A549 (cell line): ENCODE measurements around the gene GTF2H1. TPM values are rescaled to one million over a fixed set of nuclear protein-coding genes. Genes with fewer than 3 reads are reported as not detected.

Experiments
- ATAC-seq, 2 experiments: fragments of 200-7000 bp in 1 of 2; fragments of >200 bp in 1 of 2; cut with Nextera tagmentation in 1 of 2; cut with Tn5 transposase in 1 of 2; 3 replicates each; pipeline versions ENCODE4 v1.8.0 to v1.9.1; 2018 to 2020; ENCODE audit warnings: mild to moderate bottlenecking in 1 of 2, moderate library complexity in 1 of 2
- CTCF ChIA-PET: fragments of 300-600 bp; sonication (Branson Sonifier 250); formaldehyde crosslinking; extraction: SDS; loops from one replicate; lab custom pipeline; 2021; ENCODE audit warnings: antibody characterized with exemption, inconsistent platforms; lab: Yijun Ruan, JAX
- POLR2A ChIA-PET: fragments of 350-600 bp; formaldehyde crosslinking; extraction: SDS; loops from one replicate; lab custom pipeline; 2021; ENCODE audit warnings: antibody characterized with exemption, inconsistent platforms; lab: Yijun Ruan, JAX
- DNase-seq, 2 experiments: peaks; one replicate each; pipeline versions ENCODE4 v3.0.0 to v3.0.0-alpha.2; 2011 to 2016; ENCODE audit warnings: low read depth in 1 of 2, low spot score in 1 of 2
- FAIRE-seq: peaks from 2 replicates; lab custom pipeline; 2011; peaks lifted over from hg19 to GRCh38; lab: Jason Lieb, UNC
- H3K27ac ChIP-seq, 2 experiments: fragments of >200 bp; sonication (Bioruptor Twin); formaldehyde crosslinking; 3 replicates each; pipeline ENCODE4 v1.5.1; 2016 to 2017
- H3K4me1 ChIP-seq: fragments of >200 bp; sonication (Bioruptor Twin); formaldehyde crosslinking; 3 replicates; pipeline ENCODE4 v1.6.1; 2016
- H3K4me2 ChIP-seq: fragments of >200 bp; sonication (Bioruptor Twin); formaldehyde crosslinking; 3 replicates; pipeline ENCODE4 v1.6.1; 2016
- H3K4me3 ChIP-seq: fragments of >200 bp; sonication (Bioruptor Twin); formaldehyde crosslinking; 3 replicates; pipeline ENCODE4 v1.5.1; 2016
- H3K9me3 ChIP-seq: fragments of >200 bp; sonication (Bioruptor Twin); formaldehyde crosslinking; 3 replicates; pipeline ENCODE4 v1.6.1; 2016
- CHD2 ChIP-seq: fragments of 150-350 bp; IDR thresholded peaks from 2 replicates; pipeline ENCODE4 v1.6.1; 2014; ENCODE audit warnings: low read length; ENCODE audit not compliant: partially characterized antibody
- FOXS1 ChIP-seq: fragments of 250-450 bp; sonication (Bioruptor Pico); IDR thresholded peaks from 2 replicates; pipeline ENCODE4 v1.5.0; 2020; ENCODE audit warnings: mild to moderate bottlenecking, moderate library complexity
- HEYL ChIP-seq: fragments of 250-450 bp; sonication (Bioruptor Pico); IDR thresholded peaks from 2 replicates; pipeline ENCODE4 v1.8.0; 2021; ENCODE audit warnings: mild to moderate bottlenecking, moderate library complexity
- HOXA7 ChIP-seq: fragments of 250-450 bp; sonication (Bioruptor Pico); IDR thresholded peaks from 2 replicates; pipeline ENCODE4 v1.5.0; 2020; ENCODE audit warnings: mild to moderate bottlenecking, moderate library complexity
- HOXB5 ChIP-seq: fragments of 250-450 bp; sonication (Bioruptor Pico); IDR thresholded peaks from 2 replicates; pipeline ENCODE4 v1.5.0; 2020; ENCODE audit warnings: mild to moderate bottlenecking, moderate library complexity
- KDM1A ChIP-seq: fragments of 200-600 bp; sonication (generic); IDR thresholded peaks from 2 replicates; pipeline ENCODE4 v1.6.1; 2016; ENCODE audit warnings: low read depth, mild to moderate bottlenecking
- MYC ChIP-seq: IDR thresholded peaks from 2 replicates; pipeline ENCODE4 v1.6.1; 2012; ENCODE audit warnings: mild to moderate bottlenecking, inconsistent platforms, low read length, improper control_type of control experiment, borderline replicate concordance
- NPAS2 ChIP-seq: fragments of 250-450 bp; sonication (Bioruptor Pico); IDR thresholded peaks from 2 replicates; pipeline ENCODE4 v1.8.0; 2022; ENCODE audit warnings: mild to moderate bottlenecking, moderate library complexity, borderline replicate concordance
- POLR2A ChIP-seq: IDR thresholded peaks from 2 replicates; pipeline ENCODE4 v1.6.1; 2012; ENCODE audit warnings: mild to moderate bottlenecking, low read length
- POLR2AphosphoS2 ChIP-seq: conservative IDR thresholded peaks from 2 replicates; pipeline ENCODE4 v1.6.1; 2012; ENCODE audit warnings: low read length, improper control_type of control experiment, inconsistent platforms
- RNF2 ChIP-seq: fragments of 200-600 bp; sonication (generic); IDR thresholded peaks from 2 replicates; pipeline ENCODE4 v1.6.1; 2016; ENCODE audit warnings: low read depth, mild to moderate bottlenecking, antibody characterized with exemption, moderate library complexity, borderline replicate concordance
- TP53 ChIP-seq: fragments of 250-450 bp; sonication (Bioruptor Pico); IDR thresholded peaks from 2 replicates; pipeline ENCODE4 v1.5.0; 2021; ENCODE audit warnings: mild to moderate bottlenecking, moderate library complexity
- ZC3H11A ChIP-seq: fragments of 450-650 bp; IDR thresholded peaks from 2 replicates; pipeline ENCODE4 v1.6.1; 2014; ENCODE audit warnings: antibody characterized with exemption, mild to moderate bottlenecking
- ZNF302 ChIP-seq: fragments of 250-450 bp; sonication (Bioruptor Pico); IDR thresholded peaks from 2 replicates; pipeline ENCODE4 v1.9.0; 2021; ENCODE audit warnings: inconsistent platforms, mild to moderate bottlenecking, moderate library complexity
- WGBS: methylation state at CpG from one replicate; pipeline ENCODE4 v1.1.6; 2017; ENCODE audit errors: missing lambda C conversion rate; 5-methylcytosine and 5-hydroxymethylcytosine counted together
- polyA plus RNA-seq, 4 experiments: library from polyadenylated mRNA; depleted of rRNA in 3 of 4; stranded (reverse); fragments of >200 nt; fragmentation: RNase III in 1 of 4; extraction: RNeasy Plus Mini Kit Qiagen cat#74134 plus additional on column Dnase treatment in 1 of 4; gene quantifications; 2 replicates in 3 of 4; 3 replicates in 1 of 4; pipeline ENCODE4 v1.2.3, GENCODE V29; 2011 to 2017
- TF ChIP-seq, protein P1 (sequence below): IDR thresholded peaks from 2 replicates; pipeline ENCODE4 v1.6.1; 2012
- TF ChIP-seq, protein P2 (sequence below): fragments of 250-450 bp; sonication (Bioruptor Pico); IDR thresholded peaks from 2 replicates; pipeline ENCODE4 v1.5.0; 2020; ENCODE audit warnings: low read depth, mild to moderate bottlenecking, moderate library complexity
- TF ChIP-seq, protein P3 (sequence below): fragments of 250-450 bp; sonication (Bioruptor Pico); IDR thresholded peaks from 2 replicates; pipeline ENCODE4 v1.5.0; 2021; ENCODE audit warnings: mild to moderate bottlenecking, moderate library complexity, borderline replicate concordance
- TF ChIP-seq, protein P4 (sequence below): fragments of 150-350 bp; IDR thresholded peaks from 2 replicates; pipeline ENCODE4 v1.6.1; 2014; ENCODE audit warnings: low read depth, mild to moderate bottlenecking, low read length
- TF ChIP-seq, protein P5 (sequence below): fragments of 450-650 bp; IDR thresholded peaks from 2 replicates; pipeline ENCODE4 v1.6.1; 2014; ENCODE audit warnings: antibody characterized with exemption
- TF ChIP-seq, protein P6 (sequence below): fragments of >200 bp; sonication (Bioruptor Twin); formaldehyde crosslinking; IDR thresholded peaks from 2 replicates; pipeline ENCODE4 v1.6.1; 2016
- TF ChIP-seq, protein P7 (sequence below): IDR thresholded peaks from 2 replicates; pipeline ENCODE4 v1.6.1; 2012

Gene GTF2H1
- polyA plus RNA-seq, 2 of the 4 experiments (the other 2 are of a cell fraction): 38.8 to 56.0 TPM

DNA sequence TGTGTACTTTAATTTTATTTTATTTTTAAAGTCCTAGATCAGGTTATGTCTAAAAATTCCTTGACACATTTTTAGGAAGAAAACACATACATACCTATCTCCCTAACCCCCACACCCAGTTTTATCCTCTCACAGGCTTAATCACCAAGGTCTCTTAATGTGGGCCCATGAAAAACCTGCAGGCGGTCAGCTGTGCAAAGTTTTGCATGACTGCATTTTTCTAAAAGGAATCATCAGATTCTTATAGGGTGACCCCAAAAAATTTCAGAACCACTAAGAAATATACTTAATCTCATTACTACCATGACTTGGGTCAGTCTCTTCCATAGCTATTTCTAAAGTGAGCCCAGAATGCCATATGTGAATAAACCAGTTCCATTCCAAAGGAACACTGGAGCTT is 36.5 kb upstream of the GTF2H1 start (continued):
- TF ChIP-seq, protein P1, sequence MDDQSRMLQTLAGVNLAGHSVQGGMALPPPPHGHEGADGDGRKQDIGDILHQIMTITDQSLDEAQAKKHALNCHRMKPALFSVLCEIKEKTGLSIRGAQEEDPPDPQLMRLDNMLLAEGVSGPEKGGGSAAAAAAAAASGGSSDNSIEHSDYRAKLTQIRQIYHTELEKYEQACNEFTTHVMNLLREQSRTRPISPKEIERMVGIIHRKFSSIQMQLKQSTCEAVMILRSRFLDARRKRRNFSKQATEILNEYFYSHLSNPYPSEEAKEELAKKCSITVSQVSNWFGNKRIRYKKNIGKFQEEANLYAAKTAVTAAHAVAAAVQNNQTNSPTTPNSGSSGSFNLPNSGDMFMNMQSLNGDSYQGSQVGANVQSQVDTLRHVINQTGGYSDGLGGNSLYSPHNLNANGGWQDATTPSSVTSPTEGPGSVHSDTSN: no peak
- no peak for TF ChIP-seq FOXS1 (CRISPR knock-in tag)
- TF ChIP-seq, protein P2, sequence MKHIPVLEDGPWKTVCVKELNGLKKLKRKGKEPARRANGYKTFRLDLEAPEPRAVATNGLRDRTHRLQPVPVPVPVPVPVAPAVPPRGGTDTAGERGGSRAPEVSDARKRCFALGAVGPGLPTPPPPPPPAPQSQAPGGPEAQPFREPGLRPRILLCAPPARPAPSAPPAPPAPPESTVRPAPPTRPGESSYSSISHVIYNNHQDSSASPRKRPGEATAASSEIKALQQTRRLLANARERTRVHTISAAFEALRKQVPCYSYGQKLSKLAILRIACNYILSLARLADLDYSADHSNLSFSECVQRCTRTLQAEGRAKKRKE (CRISPR knock-in tag): no peak
- no peak for TF ChIP-seq ZC3H11A

DNA sequence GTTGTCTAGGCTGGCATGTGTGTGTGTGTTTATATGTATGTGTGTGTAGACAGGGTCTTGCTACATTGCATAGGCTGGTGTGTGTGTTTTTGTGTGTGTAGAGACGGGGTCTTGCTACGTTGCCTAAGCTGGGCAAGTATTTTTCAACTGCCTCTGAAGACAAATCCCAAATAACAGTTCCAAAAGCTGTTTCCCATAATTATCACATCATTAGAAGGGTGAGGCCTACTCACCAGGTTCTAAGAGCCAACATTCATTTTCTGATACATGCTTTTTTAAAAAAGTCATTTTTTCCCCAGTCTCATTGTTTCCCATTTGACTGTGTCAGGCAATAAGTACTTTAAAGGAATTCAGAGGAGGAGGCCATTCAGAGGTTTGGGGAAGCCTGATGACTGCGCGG is 33.5 kb upstream of the GTF2H1 start:
- FAIRE-seq (no peak), ATAC-seq (no peak), DNase-seq (no peak)
- H3K4me2 ChIP-seq: no peak overlapping the region
- H3K9me3 ChIP-seq: no peaks in the 10 kb centered on the region
- no peaks in the 10 kb centered on the region for H3K4me1 ChIP-seq
- TF ChIP-seq POLR2AphosphoS2: no peak
- ChIA-PET CTCF (interaction anchor here (1.0 to 1.4 kb wide), 2 partner anchors 17 to 173 kb away, joined by 3 to 4 read pairs; no protein-coding TSS in a partner anchor), POLR2A (no interaction called here)
- 95% methylated on average over 4 of the region's 4 CpGs for WGBS
- H3K27ac ChIP-seq: no peak overlapping the region
- H3K4me3 ChIP-seq: no peak overlapping the region

DNA sequence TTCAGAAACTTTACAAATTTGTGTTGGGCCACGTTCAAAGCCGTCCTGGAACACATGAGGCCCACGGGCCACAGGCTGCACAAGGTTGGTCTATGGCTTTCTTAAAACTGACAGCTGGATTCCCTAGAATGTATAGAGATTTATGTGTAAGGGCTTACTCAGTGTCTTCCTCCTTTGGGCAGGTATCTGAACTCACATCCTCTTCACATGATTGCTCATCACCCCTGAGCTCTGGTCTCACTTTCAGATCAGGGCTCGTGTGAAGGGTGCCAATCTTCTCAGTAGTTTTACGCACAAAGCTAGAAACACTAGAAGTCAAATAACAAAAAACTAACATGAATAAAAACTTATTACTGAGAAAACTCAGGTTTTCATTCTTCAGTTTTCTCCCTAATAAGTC is 27.5 kb upstream of the GTF2H1 start:
- FAIRE-seq (no peak), DNase-seq (no peak)
- POLR2A ChIA-PET: no interaction called here
- 93% methylated on average over 5 of the region's 5 CpGs for WGBS
- no peak overlapping the region for H3K4me2 ChIP-seq
- no peaks in the 10 kb centered on the region for H3K4me1 ChIP-seq
- no peaks in the 10 kb centered on the region for H3K9me3 ChIP-seq
- TF ChIP-seq, protein P3, sequence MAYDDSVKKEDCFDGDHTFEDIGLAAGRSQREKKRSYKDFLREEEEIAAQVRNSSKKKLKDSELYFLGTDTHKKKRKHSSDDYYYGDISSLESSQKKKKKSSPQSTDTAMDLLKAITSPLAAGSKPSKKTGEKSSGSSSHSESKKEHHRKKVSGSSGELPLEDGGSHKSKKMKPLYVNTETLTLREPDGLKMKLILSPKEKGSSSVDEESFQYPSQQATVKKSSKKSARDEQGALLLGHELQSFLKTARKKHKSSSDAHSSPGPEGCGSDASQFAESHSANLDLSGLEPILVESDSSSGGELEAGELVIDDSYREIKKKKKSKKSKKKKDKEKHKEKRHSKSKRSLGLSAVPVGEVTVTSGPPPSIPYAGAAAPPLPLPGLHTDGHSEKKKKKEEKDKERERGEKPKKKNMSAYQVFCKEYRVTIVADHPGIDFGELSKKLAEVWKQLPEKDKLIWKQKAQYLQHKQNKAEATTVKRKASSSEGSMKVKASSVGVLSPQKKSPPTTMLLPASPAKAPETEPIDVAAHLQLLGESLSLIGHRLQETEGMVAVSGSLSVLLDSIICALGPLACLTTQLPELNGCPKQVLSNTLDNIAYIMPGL (CRISPR knock-in tag): no peak
- TF ChIP-seq RNF2 (no peak), CHD2 (no peak), TP53 (no peak), HOXB5 (CRISPR knock-in tag) (no peak), NPAS2 (no peak), MYC (no peak), POLR2A (no peak), HEYL (CRISPR knock-in tag) (no peak), KDM1A (no peak), ZNF302 (CRISPR knock-in tag) (no peak), HOXA7 (CRISPR knock-in tag) (no peak)
- TF ChIP-seq, protein P4, sequence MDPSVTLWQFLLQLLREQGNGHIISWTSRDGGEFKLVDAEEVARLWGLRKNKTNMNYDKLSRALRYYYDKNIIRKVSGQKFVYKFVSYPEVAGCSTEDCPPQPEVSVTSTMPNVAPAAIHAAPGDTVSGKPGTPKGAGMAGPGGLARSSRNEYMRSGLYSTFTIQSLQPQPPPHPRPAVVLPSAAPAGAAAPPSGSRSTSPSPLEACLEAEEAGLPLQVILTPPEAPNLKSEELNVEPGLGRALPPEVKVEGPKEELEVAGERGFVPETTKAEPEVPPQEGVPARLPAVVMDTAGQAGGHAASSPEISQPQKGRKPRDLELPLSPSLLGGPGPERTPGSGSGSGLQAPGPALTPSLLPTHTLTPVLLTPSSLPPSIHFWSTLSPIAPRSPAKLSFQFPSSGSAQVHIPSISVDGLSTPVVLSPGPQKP: no peak
- TF ChIP-seq, protein P5, sequence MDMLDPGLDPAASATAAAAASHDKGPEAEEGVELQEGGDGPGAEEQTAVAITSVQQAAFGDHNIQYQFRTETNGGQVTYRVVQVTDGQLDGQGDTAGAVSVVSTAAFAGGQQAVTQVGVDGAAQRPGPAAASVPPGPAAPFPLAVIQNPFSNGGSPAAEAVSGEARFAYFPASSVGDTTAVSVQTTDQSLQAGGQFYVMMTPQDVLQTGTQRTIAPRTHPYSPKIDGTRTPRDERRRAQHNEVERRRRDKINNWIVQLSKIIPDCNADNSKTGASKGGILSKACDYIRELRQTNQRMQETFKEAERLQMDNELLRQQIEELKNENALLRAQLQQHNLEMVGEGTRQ: no peak
- TF ChIP-seq, protein P6, sequence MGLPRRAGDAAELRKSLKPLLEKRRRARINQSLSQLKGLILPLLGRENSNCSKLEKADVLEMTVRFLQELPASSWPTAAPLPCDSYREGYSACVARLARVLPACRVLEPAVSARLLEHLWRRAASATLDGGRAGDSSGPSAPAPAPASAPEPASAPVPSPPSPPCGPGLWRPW: no peak
- TF ChIP-seq, protein P7, sequence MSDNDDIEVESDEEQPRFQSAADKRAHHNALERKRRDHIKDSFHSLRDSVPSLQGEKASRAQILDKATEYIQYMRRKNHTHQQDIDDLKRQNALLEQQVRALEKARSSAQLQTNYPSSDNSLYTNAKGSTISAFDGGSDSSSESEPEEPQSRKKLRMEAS: no peak
- TF ChIP-seq, all 56 proteins: peak for 0
- Histone ChIP-seq H3K27ac (no peak overlapping the region), H3K4me3 (no peak overlapping the region)
- ATAC-seq: no peak
- CTCF ChIA-PET: interaction anchor here (1.3 kb wide), 1 partner anchor 9 kb away, joined by 5 read pairs; no protein-coding TSS in a partner anchor
